Measurements from ENCODE around the gene PAQR9. TPM values are rescaled to one million over a fixed set of nuclear protein-coding genes. Genes with fewer than 3 reads are reported as not detected.
"Not testable (repeated sequence)": the region's sequence is repeated elsewhere in the genome, so short reads cannot be mapped to it uniquely, and the experiment has no call there.

Gene PAQR9
- total and polyA plus RNA-seq, 7 experiments from 2014 or later, result not detected

GRCh38 chr3:142998439-142998838 lies 35.0 kb upstream of the PAQR9 start:
- no peak for ATAC-seq

GRCh38 chr3:142997330-142997729 lies 33.9 kb upstream of the PAQR9 start:
- H3K36me3 ChIP-seq (ENCODE audit: control insufficient read depth in 2 of 3, insufficient read depth in 3 of 3, low read length in 3 of 3), result peaks cover 0 to 6% (median 0%) of the 10 kb centered on the region in 3 experiments
- peaks cover 5 to 7% of the 10 kb centered on the region in 2 donors for H3K4me1 ChIP-seq (ENCODE audit: control insufficient read depth in 2 of 2, insufficient read depth in 2 of 2, low read length in 2 of 2)
- no peak for ATAC-seq
- no peak for DNase-seq
- no peak overlapping the region for H3K27ac ChIP-seq (ENCODE audit: low read depth, low read length)
- CTCF ChIA-PET, result no interaction called here
- intact Hi-C loops (cut with micrococcal nuclease), result loop anchor here in 1 of 2 donors (5.0 kb wide), 1 partner anchor 675 kb away; no protein-coding TSS in a partner anchor
- H3K36me3 Mint-ChIP-seq, result peaks cover 0 to 7% (median 0%) of the 10 kb centered on the region in 5 donors
- POLR2A ChIA-PET, result no interaction called here
- H3K4me3 ChIP-seq (ENCODE audit: low read length), result no peak overlapping the region
- no peaks in the 10 kb centered on the region for H3K27me3 ChIP-seq (ENCODE audit: control insufficient read depth in 2 of 2, insufficient read depth in 2 of 2, low read length in 2 of 2)
- H3K9me3 ChIP-seq (ENCODE audit: control insufficient read depth in 2 of 3, low read length in 3 of 3), result no peaks in the 10 kb centered on the region
- peaks cover 15 to 32% (median 23%) of the 10 kb centered on the region in 7 donors for H3K4me1 Mint-ChIP-seq
- peaks cover 0 to 20% (median 7%) of the 10 kb centered on the region in 5 donors for H3K27me3 Mint-ChIP-seq
- no peaks in the 10 kb centered on the region for H3K9me3 Mint-ChIP-seq
- H3K27ac Mint-ChIP-seq, result no peak overlapping the region
- no peak overlapping the region for H3K4me3 Mint-ChIP-seq

More at GRCh38 chr3:142998439-142998838, 35.0 kb upstream of the PAQR9 start:
- Histone ChIP-seq H3K36me3 (ENCODE audit: control insufficient read depth in 2 of 3, insufficient read depth in 3 of 3, low read length in 3 of 3) (peaks cover 0 to 6% (median 0%) of the 10 kb centered on the region in 3 experiments), H3K4me1 (ENCODE audit: control insufficient read depth in 2 of 2, insufficient read depth in 2 of 2, low read length in 2 of 2) (peaks cover 13 to 17% of the 10 kb centered on the region in 2 donors), H3K9me3 (ENCODE audit: control insufficient read depth in 2 of 3, low read length in 3 of 3) (no peaks in the 10 kb centered on the region), H3K27ac (ENCODE audit: low read depth, low read length) (no peak overlapping the region), H3K4me3 (ENCODE audit: low read length) (no peak overlapping the region), H3K27me3 (ENCODE audit: control insufficient read depth in 2 of 2, insufficient read depth in 2 of 2, low read length in 2 of 2) (no peaks in the 10 kb centered on the region)
- H3K4me1 Mint-ChIP-seq, result peaks cover 22 to 43% (median 33%) of the 10 kb centered on the region in 7 donors
- CTCF ChIA-PET, result no interaction called here
- peaks cover 0 to 20% (median 5%) of the 10 kb centered on the region in 5 donors for H3K27me3 Mint-ChIP-seq
- H3K9me3 Mint-ChIP-seq, result no peaks in the 10 kb centered on the region
- H3K4me3 Mint-ChIP-seq, result no peak overlapping the region
- intact Hi-C loops (cut with micrococcal nuclease), result loop anchor here in 1 of 2 donors (5.0 kb wide), 1 partner anchor 674 kb away; no protein-coding TSS in a partner anchor
- POLR2A ChIA-PET, result no interaction called here
- peaks cover 0 to 9% (median 0%) of the 10 kb centered on the region in 5 donors for H3K36me3 Mint-ChIP-seq
- no peak overlapping the region for H3K27ac Mint-ChIP-seq
- DNase-seq, result no peak

GRCh38 chr3:142993958-142994442 lies 30.5 kb upstream of the PAQR9 start:
- H3K4me3 Mint-ChIP-seq, result no peak overlapping the region
- H3K27me3 Mint-ChIP-seq, result peaks cover 0 to 28% (median 10%) of the 10 kb centered on the region in 5 donors

GRCh38 chr3:142992323-142992722 lies 28.8 kb upstream of the PAQR9 start:
- ATAC-seq (no peak), DNase-seq (no peak)
- H3K4me1 Mint-ChIP-seq, result peaks cover 0 to 9% (median 6%) of the 10 kb centered on the region in 7 donors
- ChIA-PET POLR2A (interaction anchor here (1.2 kb wide), 1 partner anchor 9 kb away, joined by 3 read pairs; the partner anchor contains the start of gene U2SURP), CTCF (no interaction called here)
- Histone ChIP-seq H3K4me1 (ENCODE audit: control insufficient read depth in 2 of 2, insufficient read depth in 2 of 2, low read length in 2 of 2) (no peaks in the 10 kb centered on the region), H3K27ac (ENCODE audit: low read depth, low read length) (no peak overlapping the region), H3K4me3 (ENCODE audit: low read length) (no peak overlapping the region), H3K9me3 (ENCODE audit: control insufficient read depth in 2 of 3, low read length in 3 of 3) (no peaks in the 10 kb centered on the region), H3K27me3 (ENCODE audit: control insufficient read depth in 2 of 2, insufficient read depth in 2 of 2, low read length in 2 of 2) (no peaks in the 10 kb centered on the region), H3K36me3 (ENCODE audit: control insufficient read depth in 2 of 3, insufficient read depth in 3 of 3, low read length in 3 of 3) (no peaks in the 10 kb centered on the region)
- intact Hi-C loops (cut with micrococcal nuclease), result no loop called here
- H3K27ac Mint-ChIP-seq, result no peak overlapping the region
- no peaks in the 10 kb centered on the region for H3K9me3 Mint-ChIP-seq
- H3K27me3 Mint-ChIP-seq, result peaks cover 0 to 26% (median 10%) of the 10 kb centered on the region in 5 donors
- no peak overlapping the region for H3K4me3 Mint-ChIP-seq
- H3K36me3 Mint-ChIP-seq, result no peaks in the 10 kb centered on the region

More at GRCh38 chr3:142993958-142994442, 30.5 kb upstream of the PAQR9 start:
- H3K36me3 ChIP-seq (ENCODE audit: control insufficient read depth in 2 of 3, insufficient read depth in 3 of 3, low read length in 3 of 3), result no peaks in the 10 kb centered on the region
- POLR2A ChIA-PET, result interaction anchor here (0.8 kb wide), 1 partner anchor 398 kb away, joined by 4 read pairs; the partner anchor contains the start of gene PLS1
- no peak overlapping the region for H3K4me3 ChIP-seq (ENCODE audit: low read length)
- no peaks in the 10 kb centered on the region for H3K4me1 ChIP-seq (ENCODE audit: control insufficient read depth in 2 of 2, insufficient read depth in 2 of 2, low read length in 2 of 2)
- no peaks in the 10 kb centered on the region for H3K9me3 Mint-ChIP-seq
- intact Hi-C loops (cut with micrococcal nuclease), result loop anchor here (1.0 to 2.0 kb wide), 5 partner anchors 65 to 408 kb away; no protein-coding TSS in a partner anchor
- CTCF ChIA-PET, result interaction anchor here (0.6 to 1.0 kb wide), 2 partner anchors 407 to 834 kb away, joined by 3 read pairs; no protein-coding TSS in a partner anchor
- H3K36me3 Mint-ChIP-seq, result no peaks in the 10 kb centered on the region
- DNase-seq, result peak in 8 of 9 donors; percentile 35 to 63 (median 51)
- peak; percentile 85 for ATAC-seq
- H3K27me3 ChIP-seq (ENCODE audit: control insufficient read depth in 2 of 2, insufficient read depth in 2 of 2, low read length in 2 of 2), result no peaks in the 10 kb centered on the region
- peaks cover 0 to 8% (median 6%) of the 10 kb centered on the region in 7 donors for H3K4me1 Mint-ChIP-seq
- no peaks in the 10 kb centered on the region for H3K9me3 ChIP-seq (ENCODE audit: control insufficient read depth in 2 of 3, low read length in 3 of 3)
- H3K27ac Mint-ChIP-seq, result peak overlapping the region in 2 of 9 donors; percentile 6 to 10
- no peak overlapping the region for H3K27ac ChIP-seq (ENCODE audit: low read depth, low read length)

GRCh38 chr3:142990721-142991120 lies 27.2 kb upstream of the PAQR9 start:
- H3K4me3 ChIP-seq (ENCODE audit: low read length), result no peak overlapping the region
- no peaks in the 10 kb centered on the region for H3K27me3 ChIP-seq (ENCODE audit: control insufficient read depth in 2 of 2, insufficient read depth in 2 of 2, low read length in 2 of 2)
- Mint-ChIP-seq H3K36me3 (no peaks in the 10 kb centered on the region), H3K4me1 (peaks cover 0 to 9% (median 6%) of the 10 kb centered on the region in 7 donors), H3K27ac (no peak overlapping the region), H3K4me3 (no peak overlapping the region), H3K9me3 (no peaks in the 10 kb centered on the region), H3K27me3 (peaks cover 0 to 24% (median 6%) of the 10 kb centered on the region in 5 donors)
- no peak for ATAC-seq
- ChIA-PET CTCF (interaction anchor here (0.6 to 1.2 kb wide), 4 partner anchors 9 to 724 kb away, joined by 3 to 8 read pairs (median 4); no protein-coding TSS in a partner anchor), POLR2A (no interaction called here)
- H3K9me3 ChIP-seq (ENCODE audit: control insufficient read depth in 2 of 3, low read length in 3 of 3), result no peaks in the 10 kb centered on the region
- intact Hi-C loops (cut with micrococcal nuclease), result no loop called here
- no peaks in the 10 kb centered on the region for H3K36me3 ChIP-seq (ENCODE audit: control insufficient read depth in 2 of 3, insufficient read depth in 3 of 3, low read length in 3 of 3)
- DNase-seq, result no peak
- H3K4me1 ChIP-seq (ENCODE audit: control insufficient read depth in 2 of 2, insufficient read depth in 2 of 2, low read length in 2 of 2), result no peaks in the 10 kb centered on the region
- H3K27ac ChIP-seq (ENCODE audit: low read depth, low read length), result no peak overlapping the region

- H3K27me3 ChIP-seq (ENCODE audit: control insufficient read depth in 2 of 2, insufficient read depth in 2 of 2, low read length in 2 of 2); H3K9me3 Mint-ChIP-seq; POLR2A ChIA-PET; H3K4me1 ChIP-seq (ENCODE audit: control insufficient read depth in 2 of 2, insufficient read depth in 2 of 2, low read length in 2 of 2); CTCF ChIA-PET; H3K27ac Mint-ChIP-seq; H3K4me3 ChIP-seq (ENCODE audit: low read length); DNase-seq; H3K4me1 Mint-ChIP-seq; intact Hi-C loops (cut with micrococcal nuclease); H3K27ac ChIP-seq (ENCODE audit: low read depth, low read length); H3K36me3 ChIP-seq (ENCODE audit: control insufficient read depth in 2 of 3, insufficient read depth in 3 of 3, low read length in 3 of 3); ATAC-seq; H3K9me3 ChIP-seq (ENCODE audit: control insufficient read depth in 2 of 3, low read length in 3 of 3); H3K36me3 Mint-ChIP-seq; H3K4me3 Mint-ChIP-seq: not testable (repeated sequence)
- peaks cover 0 to 30% (median 1%) of the 10 kb centered on the region in 5 donors for H3K27me3 Mint-ChIP-seq
These were observed 25.4 kb upstream of the PAQR9 start for GRCh38 chr3:142988826-142989225.

GRCh38 chr3:142988221-142988620 lies 24.7 kb upstream of the PAQR9 start:
- POLR2A ChIA-PET; H3K4me1 Mint-ChIP-seq; H3K27ac ChIP-seq (ENCODE audit: low read depth, low read length); H3K27ac Mint-ChIP-seq; intact Hi-C loops (cut with micrococcal nuclease); H3K4me3 Mint-ChIP-seq; H3K36me3 ChIP-seq (ENCODE audit: control insufficient read depth in 2 of 3, insufficient read depth in 3 of 3, low read length in 3 of 3); ATAC-seq; DNase-seq; H3K4me3 ChIP-seq (ENCODE audit: low read length); CTCF ChIA-PET; H3K9me3 Mint-ChIP-seq; H3K27me3 ChIP-seq (ENCODE audit: control insufficient read depth in 2 of 2, insufficient read depth in 2 of 2, low read length in 2 of 2); H3K36me3 Mint-ChIP-seq; H3K4me1 ChIP-seq (ENCODE audit: control insufficient read depth in 2 of 2, insufficient read depth in 2 of 2, low read length in 2 of 2); H3K9me3 ChIP-seq (ENCODE audit: control insufficient read depth in 2 of 3, low read length in 3 of 3): not testable (repeated sequence)
- H3K27me3 Mint-ChIP-seq, result peaks cover 0 to 32% (median 0%) of the 10 kb centered on the region in 5 donors
